ENCODE data around the gene TMEM106A.
"Not testable (repeated sequence)": the region's sequence is repeated elsewhere in the genome, so short reads cannot be mapped to it uniquely, and the experiment has no call there.

TMEM106A gene

GRCh38 chr17:43211480-43212402 is at the start of gene TMEM106A:
Gene TMEM106A, plus strand, starts transcription at chr17:43211875. Its CDS starts 1,167 bp downstream, at chr17:43213042.
- DNase-seq: peak; percentile 88

- DNase-seq: not testable (repeated sequence)
Measured at GRCh38 chr17:43165971-43166370, 45.7 kb upstream of the TMEM106A start.

- no peak for DNase-seq
Measured at GRCh38 chr17:43169561-43170139, 42.0 kb upstream of the TMEM106A start.

- peak; percentile 94 for DNase-seq
Measured at GRCh38 chr17:43170140-43170765, 41.4 kb upstream of the TMEM106A start.

GRCh38 chr17:43170766-43171585 is 40.7 kb upstream of the TMEM106A start, which contains the start of gene NBR1:
Gene NBR1, plus strand, starts transcription at chr17:43171214. Its CDS starts 4,586 bp downstream, at chr17:43175800.
- DNase-seq: peak; percentile 98

GRCh38 chr17:43171586-43172487 is 39.8 kb upstream of the TMEM106A start:
- peak; percentile 94 for DNase-seq

GRCh38 chr17:43175213-43176118 is 36.2 kb upstream of the TMEM106A start:
- peak; percentile 72 for DNase-seq

GRCh38 chr17:43176119-43176570 is 35.5 kb upstream of the TMEM106A start:
- no peak for DNase-seq

- no peak for DNase-seq
Measured at GRCh38 chr17:43183921-43184320, 27.8 kb upstream of the TMEM106A start.

- not testable (repeated sequence) for DNase-seq
Measured at GRCh38 chr17:43186656-43187055, 25.0 kb upstream of the TMEM106A start.

- DNase-seq: no peak
Measured at GRCh38 chr17:43193251-43193650, 18.4 kb upstream of the TMEM106A start.

GRCh38 chr17:43199633-43200032 is 12.0 kb upstream of the TMEM106A start:
- DNase-seq: no peak

GRCh38 chr17:43200127-43200526 is 11.5 kb upstream of the TMEM106A start:
- DNase-seq: no peak

- not testable (repeated sequence) for DNase-seq
Measured at GRCh38 chr17:43203013-43203412, 8.7 kb upstream of the TMEM106A start.

- no peak for DNase-seq
Measured at GRCh38 chr17:43210576-43210975, 1.1 kb upstream of the TMEM106A start.

GRCh38 chr17:43211123-43211479 is 574 bp upstream of the TMEM106A start:
- no peak for DNase-seq

- DNase-seq: no peak
Measured at GRCh38 chr17:43212641-43213490, 1.2 kb downstream of the TMEM106A start.

GRCh38 chr17:43213545-43213944 is 1.9 kb downstream of the TMEM106A start:
- no peak for DNase-seq

- no peak for DNase-seq
Measured at GRCh38 chr17:43215341-43215740, 3.7 kb downstream of the TMEM106A start.
